ENCODE results near the gene CD8B.

DNA sequence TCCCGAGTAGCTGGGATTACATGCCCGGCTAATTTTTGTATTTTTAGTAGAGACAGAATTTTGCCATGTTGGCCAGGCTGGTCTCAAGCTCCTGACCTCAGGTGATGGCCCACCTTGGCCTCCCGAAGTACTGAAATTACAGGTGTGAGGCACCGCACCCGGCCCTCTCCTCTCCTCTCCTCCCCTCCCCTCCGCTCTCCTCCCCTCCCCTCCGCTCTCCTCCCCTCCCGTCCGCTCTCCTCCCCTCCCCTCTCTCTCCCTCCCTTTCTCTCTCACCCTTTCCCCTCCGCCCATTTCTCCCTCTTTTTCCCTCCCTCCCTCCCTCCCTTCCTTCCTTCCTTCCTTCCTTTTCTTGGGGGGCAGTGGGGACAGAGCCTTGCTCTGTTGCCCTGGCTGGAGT, 28.4 kb downstream of the CD8B start:
- TF ChIP-seq POLR2A (IDR thresholded peaks at IDR 0.05; ENCODE audit: low read depth, low read length) (no peak), POLR2AphosphoS5 (IDR thresholded peaks at IDR 0.05; ENCODE audit: low read depth, low read length) (no peak), TAF1 (IDR thresholded peaks at IDR 0.05; ENCODE audit: low read depth, low read length) (no peak), PAX5 (IDR thresholded peaks at IDR 0.05; ENCODE audit: insufficient read depth, low read length, severe bottlenecking) (no peak), POU2F2 (IDR thresholded peaks at IDR 0.05; ENCODE audit: low read depth, low read length) (no peak), SPI1 (IDR thresholded peaks at IDR 0.05; ENCODE audit: low read depth, low read length) (no peak)

Data from GM12891 (cell line).